ENCODE results near the gene CDHR2. TPM values are rescaled to one million over a fixed set of nuclear protein-coding genes. Genes with fewer than 3 reads are reported as not detected.

Gene CDHR2
- total RNA-seq, 1 experiment from 2014 or later = 0.10 TPM

GRCh38 chr5:176612855-176613254, 63.7 kb downstream of the CDHR2 start (continued):
- TF ChIP-seq CTCF (IDR thresholded peaks at IDR 0.05 in 2 of 3, conservative IDR thresholded peaks at IDR 0.05 in 1 of 3; ENCODE audit: borderline replicate concordance in 1 of 3, insufficient read depth in 1 of 3, low read depth in 2 of 3, low read length in 2 of 3) = no peak
- no peak for TF ChIP-seq YY1 (IDR thresholded peaks at IDR 0.05; ENCODE audit: extremely low read depth, insufficient replicate concordance, low read depth, low read length)
- TF ChIP-seq SRF (IDR thresholded peaks at IDR 0.05; ENCODE audit: low read depth) = no peak
- no peak for TF ChIP-seq ATF3 (IDR thresholded peaks at IDR 0.05)
- no peak for TF ChIP-seq MAX (IDR thresholded peaks at IDR 0.05)
- no peak for TF ChIP-seq POLR2AphosphoS5 (IDR thresholded peaks at IDR 0.05; ENCODE audit: low read depth, low read length)
- TF ChIP-seq CBX3 (IDR thresholded peaks at IDR 0.05; ENCODE audit: low read depth) = no peak
- TF ChIP-seq RAD21 (IDR thresholded peaks at IDR 0.05; ENCODE audit: low read depth) = no peak
- TF ChIP-seq SP1 (IDR thresholded peaks at IDR 0.05; ENCODE audit: low read depth) = no peak
- no peak for TF ChIP-seq CEBPB (IDR thresholded peaks at IDR 0.05; ENCODE audit: low read depth)
- no peak for TF ChIP-seq JUND (IDR thresholded peaks at IDR 0.05)

GRCh38 chr5:176614805-176615478, 65.8 kb downstream of the CDHR2 start:
- H3K36me3 ChIP-seq (ENCODE audit: control insufficient read depth in 1 of 2, insufficient read depth in 2 of 2, low read length in 2 of 2) = no peaks in the 10 kb centered on the region
- BruUV-seq (replicated peaks) = no TSS peak
- no peak overlapping the region for H3K9ac ChIP-seq (ENCODE audit: low read length)
- ATAC-seq = no peak
- no peak overlapping the region for H3K4me3 ChIP-seq (replicated peaks in 1 of 2; ENCODE audit: low read depth in 1 of 2, low read length in 2 of 2)
- H3K4me2 ChIP-seq (ENCODE audit: low read length) = peak overlapping the region; percentile 43
- no peaks in the 10 kb centered on the region for H3K27me3 ChIP-seq (ENCODE audit: insufficient read depth, low read length)
- TF ChIP-seq YY1 (IDR thresholded peaks at IDR 0.05; ENCODE audit: extremely low read depth, insufficient replicate concordance, low read depth, low read length) (no peak), FOSL1 (IDR thresholded peaks at IDR 0.05; ENCODE audit: low read depth) (peak; percentile 89)
- H3K79me2 ChIP-seq (ENCODE audit: insufficient read depth, low read length) = no peaks in the 10 kb centered on the region
- ChIA-PET CTCF (no interaction called here), RAD21 (ENCODE audit: low non-redundant PET in 1 of 2, low total read pairs in 2 of 2, uncharacterized antibody in 2 of 2, unreplicated experiment in 2 of 2) (interaction anchor here in 1 of 2 experiments (0.7 kb wide), 1 partner anchor 175 kb away, joined by 13 read pairs; no protein-coding TSS in a partner anchor), POLR2A (no interaction called here)
- intact Hi-C loops (cut with micrococcal nuclease) = no loop called here
- DNase-seq (ENCODE audit: low read depth, low spot score) = no peak
- H3K27ac ChIP-seq (ENCODE audit: low read depth, low read length) = no peak overlapping the region
- no peaks in the 10 kb centered on the region for H3K9me3 ChIP-seq (ENCODE audit: control insufficient read depth in 1 of 2, insufficient read depth in 1 of 2, low read depth in 1 of 2, low read length in 2 of 2)
- H2AFZ ChIP-seq (ENCODE audit: low read depth, low read length, poor library complexity, severe bottlenecking) = no peak overlapping the region
- H4K20me1 ChIP-seq (ENCODE audit: insufficient read depth) = no peaks in the 10 kb centered on the region
- H3K9me2 ChIP-seq (ENCODE audit: insufficient read depth) = no peaks in the 10 kb centered on the region
- peaks cover 25 to 45% of the 10 kb centered on the region in 2 experiments for H3K4me1 ChIP-seq (ENCODE audit: control insufficient read depth in 1 of 2, insufficient read depth in 2 of 2, low read length in 2 of 2)

All from HCT116 (cell line).